ENCODE results near the gene EML6. TPM values are rescaled to one million over a fixed set of nuclear protein-coding genes. Genes with fewer than 3 reads are reported as not detected.

EML6 gene
- total RNA-seq, 1 experiment from 2014 or later = 1.5 TPM

- Histone ChIP-seq H3K18ac (ENCODE audit: insufficient read length, low read depth, low read length) (no peak overlapping the region), H2AK5ac (ENCODE audit: insufficient read length, low read length) (no peak overlapping the region), H2BK20ac (ENCODE audit: low read depth, low read length, poor library complexity, severe bottlenecking) (no peak overlapping the region), H3K9me3 (ENCODE audit: control insufficient read depth, low read depth, low read length) (no peaks in the 10 kb centered on the region), H3K23ac (ENCODE audit: insufficient read length, low read depth, low read length) (no peak overlapping the region), H3K14ac (ENCODE audit: insufficient read depth, low read length) (no peak overlapping the region), H3K27ac (ENCODE audit: insufficient read length, low read depth, low read length) (no peak overlapping the region), H4K5ac (ENCODE audit: insufficient read length, low read depth, low read length) (no peak overlapping the region), H3K56ac (ENCODE audit: insufficient read length, low read depth, low read length) (no peak overlapping the region), H4K8ac (replicated peaks; ENCODE audit: insufficient read length, low read depth, low read length) (no peak overlapping the region), H3K4me2 (ENCODE audit: insufficient read depth, insufficient read length, low read length) (no peak overlapping the region), H3K27me3 (ENCODE audit: insufficient read depth, low read length) (no peaks in the 10 kb centered on the region), H2BK15ac (ENCODE audit: low read depth, low read length) (no peak overlapping the region), H2AFZ (ENCODE audit: low read length) (no peak overlapping the region), H4K91ac (ENCODE audit: insufficient read length, low read depth, low read length) (no peak overlapping the region), H3T11ph (ENCODE audit: low read length) (no peak overlapping the region), H3K4ac (ENCODE audit: low read depth, low read length) (no peak overlapping the region), H3K79me1 (ENCODE audit: insufficient read depth, low read depth, low read length, poor library complexity, severe bottlenecking) (no peaks in the 10 kb centered on the region), H2BK5ac (ENCODE audit: insufficient read length, low read length) (no peak overlapping the region), H3K9ac (ENCODE audit: extremely low read depth, insufficient read length, low read length) (no peak overlapping the region), H3K4me1 (ENCODE audit: insufficient read depth, low read length) (no peaks in the 10 kb centered on the region), H3K23me2 (ENCODE audit: insufficient read length, low read depth, low read length, poor library complexity, severe bottlenecking) (no peaks in the 10 kb centered on the region), H4K20me1 (ENCODE audit: control insufficient read depth, insufficient read depth, insufficient read length) (no peaks in the 10 kb centered on the region), H2BK12ac (ENCODE audit: insufficient read length, low read depth, low read length) (no peak overlapping the region), H3K79me2 (ENCODE audit: insufficient read depth, low read length) (no peaks in the 10 kb centered on the region), H2BK120ac (ENCODE audit: low read depth, low read length, poor library complexity, severe bottlenecking) (no peak overlapping the region)
- H3K36me3 Mint-ChIP-seq (ENCODE audit: insufficient read depth in 1 of 3, low read depth in 3 of 3) = no peaks in the 10 kb centered on the region
- no CpG with 5 or more reads among the region's 3 CpGs for WGBS (ENCODE audit: extremely low coverage, insufficient read length, low lambda C conversion rate)
- no peak for DNase-seq
- no peaks in the 10 kb centered on the region for H3K27me3 Mint-ChIP-seq (ENCODE audit: low read depth)
- H3K4me1 Mint-ChIP-seq = no peaks in the 10 kb centered on the region; a peak in 1 of 4 replicates
- no peak for TF ChIP-seq CTCF (conservative IDR thresholded peaks at IDR 0.05)
- no peak overlapping the region for H3K27ac Mint-ChIP-seq
- no peaks in the 10 kb centered on the region for H3K9me3 Mint-ChIP-seq
- H3K4me3 Mint-ChIP-seq = no peak overlapping the region
Measured at GRCh38 chr2:54791831-54792230, 68.4 kb downstream of the EML6 start.
